Fibroblast of lung (primary cell): ENCODE data around the gene CRYL1.

Source experiments
- EZH2 ChIP-seq: IDR thresholded peaks from 2 replicates; pipeline ENCODE4 v1.5.1; 2012; ENCODE audit warnings: low read length, control low read depth, mild to moderate bottlenecking; ENCODE audit errors: missing control alignments
- TF ChIP-seq, protein P1 (sequence below), 2 donors: IDR thresholded peaks in 1 of 2; conservative IDR thresholded peaks in 1 of 2; 1 replicate in 1 of 2; 2 replicates in 1 of 2; pipeline ENCODE4 v1.5.1; 2011 to 2012; ENCODE audit warnings: low read length in 2 of 2, control low read depth in 1 of 2, inconsistent platforms in 1 of 2, low read depth in 1 of 2, mild to moderate bottlenecking in 1 of 2

GRCh38 chr13:20378721-20379120, 146.9 kb downstream of the CRYL1 start:
- TF ChIP-seq, protein P1, sequence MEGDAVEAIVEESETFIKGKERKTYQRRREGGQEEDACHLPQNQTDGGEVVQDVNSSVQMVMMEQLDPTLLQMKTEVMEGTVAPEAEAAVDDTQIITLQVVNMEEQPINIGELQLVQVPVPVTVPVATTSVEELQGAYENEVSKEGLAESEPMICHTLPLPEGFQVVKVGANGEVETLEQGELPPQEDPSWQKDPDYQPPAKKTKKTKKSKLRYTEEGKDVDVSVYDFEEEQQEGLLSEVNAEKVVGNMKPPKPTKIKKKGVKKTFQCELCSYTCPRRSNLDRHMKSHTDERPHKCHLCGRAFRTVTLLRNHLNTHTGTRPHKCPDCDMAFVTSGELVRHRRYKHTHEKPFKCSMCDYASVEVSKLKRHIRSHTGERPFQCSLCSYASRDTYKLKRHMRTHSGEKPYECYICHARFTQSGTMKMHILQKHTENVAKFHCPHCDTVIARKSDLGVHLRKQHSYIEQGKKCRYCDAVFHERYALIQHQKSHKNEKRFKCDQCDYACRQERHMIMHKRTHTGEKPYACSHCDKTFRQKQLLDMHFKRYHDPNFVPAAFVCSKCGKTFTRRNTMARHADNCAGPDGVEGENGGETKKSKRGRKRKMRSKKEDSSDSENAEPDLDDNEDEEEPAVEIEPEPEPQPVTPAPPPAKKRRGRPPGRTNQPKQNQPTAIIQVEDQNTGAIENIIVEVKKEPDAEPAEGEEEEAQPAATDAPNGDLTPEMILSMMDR (conservative IDR thresholded peaks at IDR 0.05 in 1 of 2, IDR thresholded peaks at IDR 0.05 in 1 of 2; ENCODE audit: low read depth in 1 of 2, low read length in 2 of 2) = no peak
- TF ChIP-seq EZH2 = no peak
